Measurements from ENCODE around the gene CHD2.

DNA sequence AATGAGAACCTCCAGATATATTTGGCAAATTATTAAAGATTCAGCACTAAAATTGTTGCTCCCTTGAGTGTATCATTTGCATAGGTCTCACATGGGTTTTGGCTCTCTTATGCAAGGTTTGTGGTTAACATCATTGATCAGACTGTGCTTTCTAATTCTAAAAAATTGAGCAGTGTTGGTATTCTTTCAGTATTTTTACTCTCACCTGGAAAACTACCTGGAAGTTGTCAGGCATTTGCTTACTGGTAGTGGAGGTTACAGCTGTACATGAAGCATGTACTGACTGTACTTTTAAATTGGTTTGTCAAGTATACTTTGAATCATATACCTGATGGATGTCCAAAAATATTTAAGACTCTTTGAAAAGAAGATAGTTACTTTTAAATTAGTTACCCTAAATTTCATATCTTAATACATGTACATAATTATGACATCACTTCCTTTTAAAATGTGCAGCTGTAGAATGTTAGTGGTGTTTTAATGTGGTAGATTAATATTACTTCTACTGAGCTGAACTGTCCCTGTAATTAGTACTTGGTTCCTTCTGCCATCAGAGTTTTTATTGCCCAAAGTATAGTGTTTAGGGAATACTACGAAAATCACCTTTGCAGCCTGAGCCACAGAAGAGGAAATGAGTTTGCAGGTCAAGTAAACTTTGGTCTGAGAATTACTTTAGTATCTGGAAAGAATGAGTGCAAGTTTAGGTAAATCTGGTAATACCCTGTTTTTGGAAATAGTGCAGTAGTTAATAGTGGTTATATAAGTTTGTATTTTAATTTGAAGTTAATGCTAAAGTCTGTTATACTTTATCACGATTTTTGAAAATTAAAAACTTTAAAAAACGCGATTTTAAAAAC, 2.8 kb downstream of the CHD2 start:
- TF ChIP-seq ZNF232 (CRISPR knock-in tag; IDR thresholded peaks at IDR 0.05) (no peak), IRF2 (CRISPR knock-in tag; IDR thresholded peaks at IDR 0.05; ENCODE audit: borderline replicate concordance, low read depth) (no peak), NFE2L1 (CRISPR knock-in tag; IDR thresholded peaks at IDR 0.05) (no peak), ZBTB21 (CRISPR knock-in tag; IDR thresholded peaks at IDR 0.05; ENCODE audit: borderline replicate concordance) (no peak), ESRRA (CRISPR knock-in tag; IDR thresholded peaks at IDR 0.05; ENCODE audit: borderline replicate concordance) (no peak)
- TF ChIP-seq, protein P1, sequence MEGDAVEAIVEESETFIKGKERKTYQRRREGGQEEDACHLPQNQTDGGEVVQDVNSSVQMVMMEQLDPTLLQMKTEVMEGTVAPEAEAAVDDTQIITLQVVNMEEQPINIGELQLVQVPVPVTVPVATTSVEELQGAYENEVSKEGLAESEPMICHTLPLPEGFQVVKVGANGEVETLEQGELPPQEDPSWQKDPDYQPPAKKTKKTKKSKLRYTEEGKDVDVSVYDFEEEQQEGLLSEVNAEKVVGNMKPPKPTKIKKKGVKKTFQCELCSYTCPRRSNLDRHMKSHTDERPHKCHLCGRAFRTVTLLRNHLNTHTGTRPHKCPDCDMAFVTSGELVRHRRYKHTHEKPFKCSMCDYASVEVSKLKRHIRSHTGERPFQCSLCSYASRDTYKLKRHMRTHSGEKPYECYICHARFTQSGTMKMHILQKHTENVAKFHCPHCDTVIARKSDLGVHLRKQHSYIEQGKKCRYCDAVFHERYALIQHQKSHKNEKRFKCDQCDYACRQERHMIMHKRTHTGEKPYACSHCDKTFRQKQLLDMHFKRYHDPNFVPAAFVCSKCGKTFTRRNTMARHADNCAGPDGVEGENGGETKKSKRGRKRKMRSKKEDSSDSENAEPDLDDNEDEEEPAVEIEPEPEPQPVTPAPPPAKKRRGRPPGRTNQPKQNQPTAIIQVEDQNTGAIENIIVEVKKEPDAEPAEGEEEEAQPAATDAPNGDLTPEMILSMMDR (IDR thresholded peaks at IDR 0.05): no peak
- TF ChIP-seq, protein P2, sequence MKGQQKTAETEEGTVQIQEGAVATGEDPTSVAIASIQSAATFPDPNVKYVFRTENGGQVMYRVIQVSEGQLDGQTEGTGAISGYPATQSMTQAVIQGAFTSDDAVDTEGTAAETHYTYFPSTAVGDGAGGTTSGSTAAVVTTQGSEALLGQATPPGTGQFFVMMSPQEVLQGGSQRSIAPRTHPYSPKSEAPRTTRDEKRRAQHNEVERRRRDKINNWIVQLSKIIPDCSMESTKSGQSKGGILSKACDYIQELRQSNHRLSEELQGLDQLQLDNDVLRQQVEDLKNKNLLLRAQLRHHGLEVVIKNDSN (CRISPR knock-in tag; IDR thresholded peaks at IDR 0.05): no peak
- TF ChIP-seq, protein P3, sequence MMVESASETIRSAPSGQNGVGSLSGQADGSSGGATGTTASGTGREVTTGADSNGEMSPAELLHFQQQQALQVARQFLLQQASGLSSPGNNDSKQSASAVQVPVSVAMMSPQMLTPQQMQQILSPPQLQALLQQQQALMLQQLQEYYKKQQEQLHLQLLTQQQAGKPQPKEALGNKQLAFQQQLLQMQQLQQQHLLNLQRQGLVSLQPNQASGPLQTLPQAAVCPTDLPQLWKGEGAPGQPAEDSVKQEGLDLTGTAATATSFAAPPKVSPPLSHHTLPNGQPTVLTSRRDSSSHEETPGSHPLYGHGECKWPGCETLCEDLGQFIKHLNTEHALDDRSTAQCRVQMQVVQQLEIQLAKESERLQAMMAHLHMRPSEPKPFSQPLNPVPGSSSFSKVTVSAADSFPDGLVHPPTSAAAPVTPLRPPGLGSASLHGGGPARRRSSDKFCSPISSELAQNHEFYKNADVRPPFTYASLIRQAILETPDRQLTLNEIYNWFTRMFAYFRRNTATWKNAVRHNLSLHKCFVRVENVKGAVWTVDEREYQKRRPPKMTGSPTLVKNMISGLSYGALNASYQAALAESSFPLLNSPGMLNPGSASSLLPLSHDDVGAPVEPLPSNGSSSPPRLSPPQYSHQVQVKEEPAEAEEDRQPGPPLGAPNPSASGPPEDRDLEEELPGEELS (CRISPR knock-in tag; IDR thresholded peaks at IDR 0.05): no peak
- TF ChIP-seq, protein P4, sequence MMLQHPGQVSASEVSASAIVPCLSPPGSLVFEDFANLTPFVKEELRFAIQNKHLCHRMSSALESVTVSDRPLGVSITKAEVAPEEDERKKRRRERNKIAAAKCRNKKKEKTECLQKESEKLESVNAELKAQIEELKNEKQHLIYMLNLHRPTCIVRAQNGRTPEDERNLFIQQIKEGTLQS (CRISPR knock-in tag; conservative IDR thresholded peaks at IDR 0.05): no peak
- TF ChIP-seq, protein P5, sequence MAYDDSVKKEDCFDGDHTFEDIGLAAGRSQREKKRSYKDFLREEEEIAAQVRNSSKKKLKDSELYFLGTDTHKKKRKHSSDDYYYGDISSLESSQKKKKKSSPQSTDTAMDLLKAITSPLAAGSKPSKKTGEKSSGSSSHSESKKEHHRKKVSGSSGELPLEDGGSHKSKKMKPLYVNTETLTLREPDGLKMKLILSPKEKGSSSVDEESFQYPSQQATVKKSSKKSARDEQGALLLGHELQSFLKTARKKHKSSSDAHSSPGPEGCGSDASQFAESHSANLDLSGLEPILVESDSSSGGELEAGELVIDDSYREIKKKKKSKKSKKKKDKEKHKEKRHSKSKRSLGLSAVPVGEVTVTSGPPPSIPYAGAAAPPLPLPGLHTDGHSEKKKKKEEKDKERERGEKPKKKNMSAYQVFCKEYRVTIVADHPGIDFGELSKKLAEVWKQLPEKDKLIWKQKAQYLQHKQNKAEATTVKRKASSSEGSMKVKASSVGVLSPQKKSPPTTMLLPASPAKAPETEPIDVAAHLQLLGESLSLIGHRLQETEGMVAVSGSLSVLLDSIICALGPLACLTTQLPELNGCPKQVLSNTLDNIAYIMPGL (CRISPR knock-in tag; IDR thresholded peaks at IDR 0.05): no peak
- TF ChIP-seq, protein P6, sequence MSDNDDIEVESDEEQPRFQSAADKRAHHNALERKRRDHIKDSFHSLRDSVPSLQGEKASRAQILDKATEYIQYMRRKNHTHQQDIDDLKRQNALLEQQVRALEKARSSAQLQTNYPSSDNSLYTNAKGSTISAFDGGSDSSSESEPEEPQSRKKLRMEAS (CRISPR knock-in tag; IDR thresholded peaks at IDR 0.05): no peak

Data from WTC11 (cell line).